HK-2 (cell line): Measurements from ENCODE around the gene TMEM45B.
"Not testable (repeated sequence)": the region's sequence is repeated elsewhere in the genome, so short reads cannot be mapped to it uniquely, and the experiment has no call there.

Experiments
- DNase-seq: peaks from one replicate; pipeline ENCODE4 v3.0.0-alpha.2; 2018; ENCODE audit not compliant: unreplicated experiment

The TMEM45B gene

GRCh38 chr11:129808241-129808640 is 7.4 kb upstream of the TMEM45B start:
- DNase-seq, result not testable (repeated sequence)

GRCh38 chr11:129813231-129813791 is 2.3 kb upstream of the TMEM45B start:
- DNase-seq, result no peak

GRCh38 chr11:129814244-129815014 is 1.2 kb upstream of the TMEM45B start:
- no peak for DNase-seq

GRCh38 chr11:129817534-129818051 is 1.9 kb downstream of the TMEM45B start:
- no peak for DNase-seq

GRCh38 chr11:129818236-129818635 is 2.6 kb downstream of the TMEM45B start:
- not testable (repeated sequence) for DNase-seq

GRCh38 chr11:129819237-129819636 is 3.6 kb downstream of the TMEM45B start:
- no peak for DNase-seq

GRCh38 chr11:129820228-129820627 is 4.6 kb downstream of the TMEM45B start:
- not testable (repeated sequence) for DNase-seq

- not testable (repeated sequence) for DNase-seq
Measured at GRCh38 chr11:129823281-129823680, 7.6 kb downstream of the TMEM45B start.

GRCh38 chr11:129823799-129824198 is 8.2 kb downstream of the TMEM45B start:
- not testable (repeated sequence) for DNase-seq

GRCh38 chr11:129825380-129825779 is 9.7 kb downstream of the TMEM45B start:
- DNase-seq, result no peak

GRCh38 chr11:129828301-129828836 is 12.7 kb downstream of the TMEM45B start:
- DNase-seq, result no peak

- DNase-seq, result not testable (repeated sequence)
Measured at GRCh38 chr11:129829497-129829896, 13.8 kb downstream of the TMEM45B start.

GRCh38 chr11:129831227-129831626 is 15.6 kb downstream of the TMEM45B start:
- not testable (repeated sequence) for DNase-seq

- DNase-seq, result not testable (repeated sequence)
Measured at GRCh38 chr11:129833260-129833659, 17.6 kb downstream of the TMEM45B start.

- DNase-seq, result not testable (repeated sequence)
Measured at GRCh38 chr11:129836423-129836891, 20.8 kb downstream of the TMEM45B start.

- DNase-seq, result no peak
Measured at GRCh38 chr11:129836979-129837378, 21.3 kb downstream of the TMEM45B start.

GRCh38 chr11:129840236-129840635 is 24.6 kb downstream of the TMEM45B start:
- DNase-seq, result no peak

- no peak for DNase-seq
Measured at GRCh38 chr11:129842138-129842537, 26.5 kb downstream of the TMEM45B start.

- peak; percentile 5 for DNase-seq
Measured at GRCh38 chr11:129846508-129847335, 31.1 kb downstream of the TMEM45B start.

- not testable (repeated sequence) for DNase-seq
Measured at GRCh38 chr11:129847361-129847760, 31.7 kb downstream of the TMEM45B start.

- no peak for DNase-seq
Measured at GRCh38 chr11:129849447-129850130, 33.9 kb downstream of the TMEM45B start.
